T-helper 1 cell treated with Interleukin-12 subunit alpha and Interleukin-12 subunit beta and Interleukin-4 antibody, amounts not matched to agents 30 μg/mL and 1 μg/mL, for 36 hours (primary cell): Measurements from ENCODE around the gene TGFBR3L.

Source experiments
- H3K27ac Mint-ChIP-seq: one replicate; pipeline ENCODE4 v1.8.0; 2021; ENCODE audit warnings: mild to moderate bottlenecking, mixed read lengths
- H3K27me3 Mint-ChIP-seq: one replicate; pipeline ENCODE4 v1.8.0; 2021; ENCODE audit warnings: low read depth, mixed read lengths
- H3K36me3 Mint-ChIP-seq: one replicate; pipeline ENCODE4 v1.8.0; 2021; ENCODE audit warnings: low read depth, mixed read lengths
- H3K4me1 Mint-ChIP-seq: one replicate; pipeline ENCODE4 v1.8.0; 2021; ENCODE audit warnings: low read depth, mixed read lengths
- H3K4me3 Mint-ChIP-seq: one replicate; pipeline ENCODE4 v1.8.0; 2021; ENCODE audit warnings: mild to moderate bottlenecking, moderate library complexity, mixed read lengths
- H3K9me3 Mint-ChIP-seq: one replicate; pipeline ENCODE4 v1.8.0; 2021; ENCODE audit warnings: mixed read lengths

The TGFBR3L gene

GRCh38 chr19:7905859-7906258, 8.8 kb upstream of the TGFBR3L start:
- peak overlapping the region; percentile 82 for H3K4me3 Mint-ChIP-seq
- no peaks in the 10 kb centered on the region for H3K9me3 Mint-ChIP-seq
- peaks cover 16% of the 10 kb centered on the region for H3K4me1 Mint-ChIP-seq
- peak overlapping the region; percentile 79 for H3K27ac Mint-ChIP-seq
- no peaks in the 10 kb centered on the region for H3K27me3 Mint-ChIP-seq
- peaks cover 10% of the 10 kb centered on the region for H3K36me3 Mint-ChIP-seq

- Mint-ChIP-seq H3K27ac (no peak overlapping the region), H3K36me3 (peaks cover 12% of the 10 kb centered on the region), H3K4me3 (no peak overlapping the region), H3K4me1 (peaks cover 16% of the 10 kb centered on the region), H3K9me3 (no peaks in the 10 kb centered on the region), H3K27me3 (no peaks in the 10 kb centered on the region)
These were observed 7.5 kb upstream of the TGFBR3L start for GRCh38 chr19:7907122-7907521.

GRCh38 chr19:7907544-7907943, 7.1 kb upstream of the TGFBR3L start:
- peaks cover 14% of the 10 kb centered on the region for H3K4me1 Mint-ChIP-seq
- H3K9me3 Mint-ChIP-seq: no peaks in the 10 kb centered on the region
- H3K27ac Mint-ChIP-seq: no peak overlapping the region
- no peaks in the 10 kb centered on the region for H3K27me3 Mint-ChIP-seq
- no peak overlapping the region for H3K4me3 Mint-ChIP-seq
- peaks cover 13% of the 10 kb centered on the region for H3K36me3 Mint-ChIP-seq

GRCh38 chr19:7908078-7908699, 6.4 kb upstream of the TGFBR3L start:
- Mint-ChIP-seq H3K36me3 (peaks cover 18% of the 10 kb centered on the region), H3K27ac (no peak overlapping the region), H3K9me3 (no peaks in the 10 kb centered on the region), H3K4me1 (peaks cover 12% of the 10 kb centered on the region), H3K27me3 (no peaks in the 10 kb centered on the region), H3K4me3 (no peak overlapping the region)

GRCh38 chr19:7908742-7909461, 5.7 kb upstream of the TGFBR3L start:
- H3K9me3 Mint-ChIP-seq: no peaks in the 10 kb centered on the region
- no peak overlapping the region for H3K4me3 Mint-ChIP-seq
- no peak overlapping the region for H3K27ac Mint-ChIP-seq
- no peaks in the 10 kb centered on the region for H3K27me3 Mint-ChIP-seq
- H3K4me1 Mint-ChIP-seq: peaks cover 12% of the 10 kb centered on the region
- peaks cover 18% of the 10 kb centered on the region for H3K36me3 Mint-ChIP-seq

GRCh38 chr19:7909471-7910067, 5.1 kb upstream of the TGFBR3L start:
- Mint-ChIP-seq H3K36me3 (peaks cover 18% of the 10 kb centered on the region), H3K9me3 (no peaks in the 10 kb centered on the region), H3K4me1 (peaks cover 10% of the 10 kb centered on the region), H3K4me3 (no peak overlapping the region), H3K27ac (no peak overlapping the region), H3K27me3 (no peaks in the 10 kb centered on the region)

- H3K9me3 Mint-ChIP-seq: no peaks in the 10 kb centered on the region
- H3K27ac Mint-ChIP-seq: no peak overlapping the region
- H3K36me3 Mint-ChIP-seq: peaks cover 11% of the 10 kb centered on the region
- peaks cover 5% of the 10 kb centered on the region for H3K4me1 Mint-ChIP-seq
- H3K27me3 Mint-ChIP-seq: peaks cover 3% of the 10 kb centered on the region
- H3K4me3 Mint-ChIP-seq: no peak overlapping the region
These were observed 4.1 kb upstream of the TGFBR3L start for GRCh38 chr19:7910321-7911161.

GRCh38 chr19:7911508-7912143, 3.0 kb upstream of the TGFBR3L start:
- H3K36me3 Mint-ChIP-seq: peaks cover 10% of the 10 kb centered on the region
- H3K9me3 Mint-ChIP-seq: no peaks in the 10 kb centered on the region
- H3K27ac Mint-ChIP-seq: no peak overlapping the region
- H3K27me3 Mint-ChIP-seq: peaks cover 8% of the 10 kb centered on the region
- H3K4me1 Mint-ChIP-seq: peaks cover 3% of the 10 kb centered on the region
- H3K4me3 Mint-ChIP-seq: no peak overlapping the region

- Mint-ChIP-seq H3K4me3 (no peak overlapping the region), H3K27ac (no peak overlapping the region), H3K9me3 (no peaks in the 10 kb centered on the region), H3K36me3 (peaks cover 12% of the 10 kb centered on the region), H3K4me1 (peaks cover 5% of the 10 kb centered on the region), H3K27me3 (peaks cover 13% of the 10 kb centered on the region)
These were observed 2.4 kb upstream of the TGFBR3L start for GRCh38 chr19:7912144-7912696.

GRCh38 chr19:7912697-7913564, 1.7 kb upstream of the TGFBR3L start:
- Mint-ChIP-seq H3K27ac (no peak overlapping the region), H3K9me3 (no peaks in the 10 kb centered on the region), H3K4me3 (no peak overlapping the region), H3K4me1 (peaks cover 5% of the 10 kb centered on the region), H3K27me3 (peaks cover 15% of the 10 kb centered on the region), H3K36me3 (peaks cover 12% of the 10 kb centered on the region)

- Mint-ChIP-seq H3K27me3 (peaks cover 22% of the 10 kb centered on the region), H3K9me3 (no peaks in the 10 kb centered on the region), H3K4me3 (no peak overlapping the region), H3K4me1 (peaks cover 8% of the 10 kb centered on the region), H3K27ac (no peak overlapping the region), H3K36me3 (peaks cover 12% of the 10 kb centered on the region)
These were observed 978 bp upstream of the TGFBR3L start for GRCh38 chr19:7913652-7914051.

- Mint-ChIP-seq H3K9me3 (no peaks in the 10 kb centered on the region), H3K36me3 (peaks cover 12% of the 10 kb centered on the region), H3K27ac (no peak overlapping the region), H3K4me3 (no peak overlapping the region), H3K27me3 (peaks cover 22% of the 10 kb centered on the region), H3K4me1 (peaks cover 8% of the 10 kb centered on the region)
These were observed 531 bp upstream of the TGFBR3L start for GRCh38 chr19:7914099-7914498.
